Spleen (tissue), 11 donors: ENCODE measurements around the gene CCNQ. TPM values are rescaled to one million over a fixed set of nuclear protein-coding genes. Genes with fewer than 3 reads are reported as not detected.

Experiments used
- DNase-seq: peaks from one replicate; pipeline ENCODE4 v3.0.0-alpha.2; 2020
- H3K27ac ChIP-seq, 8 donors: fragments of 200-600 bp; sonication (generic) in 7 of 8; 1 replicate in 4 of 8; 2 replicates in 4 of 8; pipeline versions ENCODE4 v1.5.0 to v1.8.0; 2016 to 2021; ENCODE audit warnings: inconsistent platforms in 4 of 8, mild to moderate bottlenecking in 4 of 8, moderate library complexity in 1 of 8
- H3K27me3 ChIP-seq, 7 donors: fragments of 200-600 bp; sonication (generic) in 6 of 7; replicated peaks in 1 of 7; 1 replicate in 4 of 7; 2 replicates in 3 of 7; pipeline versions ENCODE4 v1.5.0 to v1.8.0; 2016 to 2021; ENCODE audit warnings: inconsistent platforms in 3 of 7, mild to moderate bottlenecking in 1 of 7
- H3K36me3 ChIP-seq, 6 donors: fragments of 200-600 bp; sonication (generic) in 5 of 6; 1 replicate in 4 of 6; 2 replicates in 2 of 6; pipeline versions ENCODE4 v1.5.0 to v1.8.0; 2016 to 2021; ENCODE audit warnings: inconsistent platforms in 2 of 6
- H3K4me1 ChIP-seq, 6 donors: fragments of 200-600 bp; sonication (generic) in 5 of 6; 1 replicate in 3 of 6; 2 replicates in 3 of 6; pipeline versions ENCODE4 v1.5.0 to v1.8.0; 2016 to 2021; ENCODE audit warnings: inconsistent platforms in 3 of 6
- H3K4me3 ChIP-seq, 8 donors: fragments of 200-600 bp; sonication (generic) in 7 of 8; 1 replicate in 4 of 8; 2 replicates in 4 of 8; pipeline versions ENCODE4 v1.5.0 to v1.8.0; 2016 to 2021; ENCODE audit warnings: inconsistent platforms in 4 of 8, mild to moderate bottlenecking in 4 of 8, moderate library complexity in 2 of 8
- H3K9me3 ChIP-seq, 8 donors: fragments of 200-600 bp; sonication (generic) in 7 of 8; 1 replicate in 4 of 8; 2 replicates in 4 of 8; pipeline versions ENCODE4 v1.5.0 to v1.8.0; 2016 to 2021; ENCODE audit warnings: inconsistent platforms in 4 of 8
- POLR2A ChIP-seq, 3 donors: fragments of 450-650 bp; IDR thresholded peaks; one replicate each; pipeline ENCODE4 v1.5.1; 2017; ENCODE audit warnings: antibody characterized with exemption in 3 of 3, mild to moderate bottlenecking in 1 of 3
- POLR2AphosphoS5 ChIP-seq, 3 donors: sonication (generic); formaldehyde crosslinking; IDR thresholded peaks; one replicate each; pipeline ENCODE4 v1.5.1; 2017; ENCODE audit warnings: antibody characterized with exemption in 3 of 3
- WGBS, 5 donors: extraction: QIAGEN DNeasy Blood & Tissue Kit in 3 of 5; methylation state at CpG; one replicate each; pipeline versions ENCODE4 v1.1.5 to v1.1.7; 2013 to 2018; 5-methylcytosine and 5-hydroxymethylcytosine counted together
- intact Hi-C: fragments of 100-400 bp; cut with DNase I; formaldehyde crosslinking; loops from one replicate; pipeline ENCODE4 v1.15.0; 2023; ENCODE audit warnings: low total_unique reads
- polyA plus RNA-seq, 3 donors: library from polyadenylated mRNA; stranded (reverse); fragments of 200-250 nt; gene quantifications; one replicate each; pipeline ENCODE4 v1.2.1, GENCODE V29; 2013
- total RNA-seq, 7 donors: library from RNA; depleted of rRNA in 3 of 7; stranded (reverse); fragments of >200 nt in 3 of 7; fragmentation: NEBNext Ultra II Directional in 4 of 7; extraction: Animal tissue kit (Norgen Biotek cat#: 25700) in 4 of 7; gene quantifications; one replicate each; pipeline versions ENCODE4 v1.1.0 to v1.2.1, GENCODE V29; 2016 to 2021
- TF ChIP-seq, protein P1 (sequence below), 11 experiments: fragments of 200-600 bp in 7 of 11; fragments of 450-650 bp in 4 of 11; sonication (generic) in 4 of 11; IDR thresholded peaks in 8 of 11; conservative IDR thresholded peaks in 3 of 11; 1 replicate in 7 of 11; 2 replicates in 4 of 11; pipeline versions ENCODE4 v1.4.0 to v1.8.0; 2016 to 2021; ENCODE audit warnings: antibody characterized with exemption in 11 of 11, inconsistent platforms in 4 of 11, mild to moderate bottlenecking in 1 of 11
- donor health status: healthy with polysubstance abuse.
- donor health status: DM: no; HTN: no; CAD: no; lungs with moderate emphysema.
- donor health status: DM: no; HTN: no; CAD: no.
- donor health status: Bipolar disorder and iron deficiency.
- donor health status: healthy.
- donor health status: DM: no; HTN: no; CAD: no.
- donor health status: DM: yes; HTN: yes; CAD: no.

The CCNQ gene
- total and polyA plus RNA-seq, 10 donors, result 17.5 to 67.3 (median 26.5) TPM

GRCh38 chrX:153564047-153564606 lies 34.8 kb downstream of the CCNQ start:
- intact Hi-C loops, result no loop called here
- DNase-seq, result no peak
- WGBS, 5 donors, result 67 to 100% (median 87%) methylated on average over 4 to 14 of the region's 14 CpGs
- Histone ChIP-seq H3K4me3 (no peak overlapping the region), H3K9me3 (no peaks in the 10 kb centered on the region), H3K36me3 (no peaks in the 10 kb centered on the region), H3K27me3 (no peaks in the 10 kb centered on the region), H3K27ac (no peak overlapping the region), H3K4me1 (no peaks in the 10 kb centered on the region)
- TF ChIP-seq, protein P1, sequence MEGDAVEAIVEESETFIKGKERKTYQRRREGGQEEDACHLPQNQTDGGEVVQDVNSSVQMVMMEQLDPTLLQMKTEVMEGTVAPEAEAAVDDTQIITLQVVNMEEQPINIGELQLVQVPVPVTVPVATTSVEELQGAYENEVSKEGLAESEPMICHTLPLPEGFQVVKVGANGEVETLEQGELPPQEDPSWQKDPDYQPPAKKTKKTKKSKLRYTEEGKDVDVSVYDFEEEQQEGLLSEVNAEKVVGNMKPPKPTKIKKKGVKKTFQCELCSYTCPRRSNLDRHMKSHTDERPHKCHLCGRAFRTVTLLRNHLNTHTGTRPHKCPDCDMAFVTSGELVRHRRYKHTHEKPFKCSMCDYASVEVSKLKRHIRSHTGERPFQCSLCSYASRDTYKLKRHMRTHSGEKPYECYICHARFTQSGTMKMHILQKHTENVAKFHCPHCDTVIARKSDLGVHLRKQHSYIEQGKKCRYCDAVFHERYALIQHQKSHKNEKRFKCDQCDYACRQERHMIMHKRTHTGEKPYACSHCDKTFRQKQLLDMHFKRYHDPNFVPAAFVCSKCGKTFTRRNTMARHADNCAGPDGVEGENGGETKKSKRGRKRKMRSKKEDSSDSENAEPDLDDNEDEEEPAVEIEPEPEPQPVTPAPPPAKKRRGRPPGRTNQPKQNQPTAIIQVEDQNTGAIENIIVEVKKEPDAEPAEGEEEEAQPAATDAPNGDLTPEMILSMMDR (IDR thresholded peaks at IDR 0.05 in 8 of 11, conservative IDR thresholded peaks at IDR 0.05 in 3 of 11), result no peak
- TF ChIP-seq POLR2A (IDR thresholded peaks at IDR 0.05) (no peak), POLR2AphosphoS5 (IDR thresholded peaks at IDR 0.05) (no peak)

DNA sequence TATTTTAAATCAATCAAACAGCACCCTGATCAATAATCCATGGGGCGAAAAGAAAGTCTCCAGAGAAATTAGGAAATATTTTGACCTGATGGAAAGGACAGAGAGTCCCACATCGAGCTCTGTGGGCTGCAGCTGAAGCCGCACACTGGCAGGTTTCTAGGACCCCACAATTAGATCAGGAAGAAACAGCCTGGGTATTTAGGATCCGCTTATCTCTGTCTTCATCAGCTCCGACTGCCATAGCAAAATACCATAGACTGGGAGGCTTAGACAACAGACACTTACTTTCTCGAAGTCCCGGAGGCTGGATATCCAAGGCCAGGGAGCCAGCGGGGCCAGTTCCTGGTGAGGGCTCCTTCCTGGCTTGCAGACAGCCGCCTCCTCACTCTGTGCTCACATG lies 36.4 kb downstream of the CCNQ start:
- Histone ChIP-seq H3K4me1 (no peaks in the 10 kb centered on the region), H3K36me3 (no peaks in the 10 kb centered on the region), H3K27me3 (no peaks in the 10 kb centered on the region), H3K9me3 (no peaks in the 10 kb centered on the region), H3K4me3 (no peak overlapping the region), H3K27ac (no peak overlapping the region)
- DNase-seq, result no peak
- intact Hi-C loops, result no loop called here
- WGBS, 5 donors, result 73 to 93% (median 88%) methylated on average over 3 to 9 of the region's 9 CpGs
- TF ChIP-seq POLR2AphosphoS5 (IDR thresholded peaks at IDR 0.05) (no peak), POLR2A (IDR thresholded peaks at IDR 0.05) (no peak)
- TF ChIP-seq, protein P1 (IDR thresholded peaks at IDR 0.05 in 8 of 11, conservative IDR thresholded peaks at IDR 0.05 in 3 of 11), result no peak

GRCh38 chrX:153561337-153561736 lies 37.6 kb downstream of the CCNQ start:
- WGBS, 5 donors, result 70 to 92% (median 85%) methylated on average over 2 to 7 of the region's 7 CpGs
- intact Hi-C loops, result no loop called here
- no peak overlapping the region for H3K4me3 ChIP-seq
- TF ChIP-seq, protein P1 (IDR thresholded peaks at IDR 0.05 in 8 of 11, conservative IDR thresholded peaks at IDR 0.05 in 3 of 11), result no peak
- TF ChIP-seq POLR2AphosphoS5 (IDR thresholded peaks at IDR 0.05) (no peak), POLR2A (IDR thresholded peaks at IDR 0.05) (no peak)
- no peak overlapping the region for H3K27ac ChIP-seq
- H3K36me3 ChIP-seq, result no peaks in the 10 kb centered on the region
- DNase-seq, result no peak
- H3K4me1 ChIP-seq, result no peaks in the 10 kb centered on the region
- no peaks in the 10 kb centered on the region for H3K9me3 ChIP-seq
- H3K27me3 ChIP-seq, result peaks cover 0 to 4% (median 0%) of the 10 kb centered on the region in 7 donors

GRCh38 chrX:153560466-153560865 lies 38.5 kb downstream of the CCNQ start:
- intact Hi-C loops, result no loop called here
- Histone ChIP-seq H3K4me1 (no peaks in the 10 kb centered on the region), H3K4me3 (no peak overlapping the region), H3K9me3 (no peaks in the 10 kb centered on the region), H3K36me3 (no peaks in the 10 kb centered on the region), H3K27me3 (peaks cover 0 to 6% (median 0%) of the 10 kb centered on the region in 7 donors), H3K27ac (no peak overlapping the region)
- DNase-seq, result no peak
- TF ChIP-seq, protein P1 (IDR thresholded peaks at IDR 0.05 in 8 of 11, conservative IDR thresholded peaks at IDR 0.05 in 3 of 11), result no peak
- TF ChIP-seq POLR2A (IDR thresholded peaks at IDR 0.05) (no peak), POLR2AphosphoS5 (IDR thresholded peaks at IDR 0.05) (no peak)
- WGBS, 5 donors, result 72 to 90% (median 84%) methylated on average over 5 to 22 of the region's 22 CpGs
